SK-N-MC (cell line): Measurements from ENCODE around the gene BABAM2.

Experiments
- EZH2 ChIP-seq: fragments of 200-600 bp; sonication (generic); IDR thresholded peaks from one replicate; pipeline ENCODE4 v1.6.1; 2017; ENCODE audit warnings: antibody characterized with exemption
- POLR2AphosphoS5 ChIP-seq: IDR thresholded peaks from 2 replicates; pipeline ENCODE4 v1.6.1; 2012; ENCODE audit warnings: mild to moderate bottlenecking, low read depth, low read length, borderline replicate concordance

- no peak for TF ChIP-seq POLR2AphosphoS5
- no peak for TF ChIP-seq EZH2
Observed at GRCh38 chr2:28225473-28226080, 335.0 kb downstream of the BABAM2 start.
